PC-3 (cell line): Measurements from ENCODE around the gene UNC5B. TPM values are rescaled to one million over a fixed set of nuclear protein-coding genes. Genes with fewer than 3 reads are reported as not detected.

Source experiments
- ATAC-seq: fragments of 200-7000 bp; cut with Tn5 transposase; 2 replicates; pipeline ENCODE4 v1.9.1; 2020; ENCODE audit warnings: mild to moderate bottlenecking, moderate library complexity
- BruUV-seq: library from RNA; stranded (reverse); fragments of 400-500 nt; replicated peaks from 2 replicates; lab custom pipeline; 2021; lab: Mats Ljungman, UMichigan
- CTCF ChIA-PET: fragments of 300-600 bp; sonication (Branson Sonifier 250); formaldehyde crosslinking; loops from one replicate; lab custom pipeline; 2022; ENCODE audit warnings: antibody characterized with exemption; lab: Charles Lee
- POLR2A ChIA-PET: fragments of 300-600 bp; sonication (Branson Sonifier 250); formaldehyde crosslinking; loops from one replicate; lab custom pipeline; 2022; ENCODE audit warnings: antibody characterized with exemption; ENCODE audit not compliant: unreplicated experiment; lab: Charles Lee
- DNase-seq: peaks from one replicate; pipeline ENCODE4 v3.0.0-alpha.2; 2015
- H2AFZ ChIP-seq: fragments of 300-600 bp; sonication (generic); 2 replicates; pipeline ENCODE4 v1.6.0; 2016; ENCODE audit warnings: antibody characterized with exemption, low read length
- H3F3A ChIP-seq: fragments of 300-600 bp; sonication (generic); one replicate; pipeline ENCODE4 v1.6.0; 2017; ENCODE audit warnings: antibody characterized with exemption, low read length, control low read depth, mild to moderate bottlenecking; ENCODE audit not compliant: unreplicated experiment
- H3K27ac ChIP-seq: fragments of 300-600 bp; sonication (generic); 2 replicates; pipeline ENCODE4 v1.5.1; 2016; ENCODE audit warnings: mild to moderate bottlenecking, low read length
- H3K27me3 ChIP-seq: fragments of 300-600 bp; sonication (generic); 2 replicates; pipeline ENCODE4 v1.6.1; 2016; ENCODE audit warnings: low read length, mixed read lengths
- H3K36me3 ChIP-seq: fragments of 300-600 bp; sonication (generic); 2 replicates; pipeline ENCODE4 v1.6.1; 2016; ENCODE audit warnings: low read depth, mixed run types, low read length, mixed read lengths
- H3K4me1 ChIP-seq: fragments of 300-600 bp; sonication (generic); 2 replicates; pipeline ENCODE4 v1.5.1; 2016; ENCODE audit warnings: low read length; ENCODE audit not compliant: insufficient read depth
- H3K4me2 ChIP-seq: fragments of 300-600 bp; sonication (generic); 2 replicates; pipeline ENCODE4 v1.6.0; 2016; ENCODE audit warnings: low read length
- H3K4me3 ChIP-seq: fragments of 300-600 bp; sonication (generic); 2 replicates; pipeline ENCODE4 v1.5.1; 2016; ENCODE audit warnings: mild to moderate bottlenecking, low read length, mixed read lengths
- H3K79me2 ChIP-seq: fragments of 300-600 bp; sonication (generic); 2 replicates; pipeline ENCODE4 v1.6.1; 2017; ENCODE audit warnings: low read length, mixed read lengths
- H3K9ac ChIP-seq: fragments of 300-600 bp; sonication (generic); 2 replicates; pipeline ENCODE4 v1.6.0; 2016; ENCODE audit warnings: mild to moderate bottlenecking, low read length
- H3K9me2 ChIP-seq: fragments of 300-600 bp; sonication (generic); replicated peaks from 2 replicates; pipeline ENCODE4 v1.6.1; 2016; ENCODE audit warnings: mixed run types, low read length, mixed read lengths
- H3K9me3 ChIP-seq: fragments of 300-600 bp; sonication (generic); 2 replicates; pipeline ENCODE4 v1.6.1; 2016; ENCODE audit warnings: low read length, mixed read lengths
- H4K20me1 ChIP-seq: fragments of 300-600 bp; sonication (generic); 2 replicates; pipeline ENCODE4 v1.6.1; 2016; ENCODE audit warnings: low read length, mixed read lengths
- CTCF ChIP-seq: fragments of 300-600 bp; sonication (generic); conservative IDR thresholded peaks from 2 replicates; pipeline ENCODE4 v1.5.1; 2017; ENCODE audit warnings: antibody characterized with exemption, low read depth, mild to moderate bottlenecking, low read length
- EZH2 ChIP-seq: fragments of 300-600 bp; sonication (generic); IDR thresholded peaks from one replicate; pipeline ENCODE4 v1.6.1; 2017; ENCODE audit warnings: antibody characterized with exemption, mild to moderate bottlenecking, low read length; ENCODE audit not compliant: unreplicated experiment
- EZH2phosphoT487 ChIP-seq: fragments of 300-600 bp; sonication (generic); IDR thresholded peaks from 2 replicates; pipeline ENCODE4 v1.6.1; 2018; ENCODE audit warnings: mild to moderate bottlenecking, antibody characterized with exemption, low read length, borderline replicate concordance
- intact Hi-C: fragments of 100-400 bp; cut with micrococcal nuclease; formaldehyde crosslinking; loops from 2 replicates; pipeline ENCODE4 v1.9.0; 2023
- total RNA-seq: library from RNA; depleted of rRNA; stranded (reverse); fragments of >200 nt; gene quantifications from 2 replicates; pipeline ENCODE4 v1.2.3, GENCODE V29; 2014

The UNC5B gene
- total RNA-seq, 1 experiment from 2014 or later: 0.26 TPM

DNA sequence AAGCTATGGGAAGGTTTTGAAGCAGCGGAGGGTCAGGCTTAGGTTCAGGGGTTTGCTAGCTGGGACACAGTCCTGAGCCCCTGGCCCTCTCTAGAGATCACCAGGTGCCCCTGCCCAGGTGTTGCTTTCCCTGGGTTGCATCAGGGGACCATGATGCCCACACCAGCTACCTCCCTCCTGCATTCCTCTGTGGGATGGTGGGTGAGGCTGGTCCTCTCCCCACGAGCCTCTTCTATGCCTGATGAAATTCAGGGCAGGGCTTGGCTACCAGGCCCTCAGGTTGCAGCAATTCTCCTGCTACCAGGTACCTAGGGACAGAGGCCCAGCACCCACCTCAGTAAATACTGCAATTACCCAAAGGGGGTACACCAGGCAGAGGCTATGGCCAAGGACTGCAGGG, 95.9 kb downstream of the UNC5B start:
- H3K9me2 ChIP-seq: no peaks in the 10 kb centered on the region
- H3K9me3 ChIP-seq: no peaks in the 10 kb centered on the region
- no TSS peak for BruUV-seq
- H2AFZ ChIP-seq: no peak overlapping the region
- ATAC-seq (no peak), DNase-seq (no peak)
- intact Hi-C loops: no loop called here
- H3K79me2 ChIP-seq: no peaks in the 10 kb centered on the region
- no peak overlapping the region for H3K9ac ChIP-seq
- ChIA-PET CTCF (no interaction called here), POLR2A (no interaction called here)
- TF ChIP-seq CTCF (no peak), EZH2 (no peak), EZH2phosphoT487 (no peak)
- no peak overlapping the region for H3K4me3 ChIP-seq
- H3K27me3 ChIP-seq: no peaks in the 10 kb centered on the region
- H3K27ac ChIP-seq: no peak overlapping the region
- no peaks in the 10 kb centered on the region for H3K4me1 ChIP-seq
- H3F3A ChIP-seq: no peaks in the 10 kb centered on the region
- no peak overlapping the region for H3K4me2 ChIP-seq
- no peaks in the 10 kb centered on the region for H3K36me3 ChIP-seq
- no peaks in the 10 kb centered on the region for H4K20me1 ChIP-seq

DNA sequence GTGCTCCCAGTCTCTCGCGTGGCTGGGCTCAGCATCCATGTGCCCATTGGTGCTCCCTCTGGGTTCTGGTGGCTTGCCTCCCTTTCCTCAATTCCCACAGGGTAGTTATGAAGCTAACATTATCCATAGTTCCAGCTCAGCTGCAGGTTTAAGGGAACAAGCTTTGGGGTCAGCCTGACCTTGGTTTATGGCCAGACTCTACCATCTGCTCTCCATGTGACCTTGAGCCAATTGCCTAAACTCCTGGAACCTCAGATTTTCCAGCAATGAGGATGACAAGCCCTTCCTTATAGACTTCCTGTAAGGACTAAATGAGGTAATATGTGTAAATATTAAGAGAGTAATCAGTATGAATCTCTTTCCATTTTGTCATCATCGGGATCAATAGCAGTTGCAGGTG, 96.6 kb downstream of the UNC5B start:
- no peaks in the 10 kb centered on the region for H3K36me3 ChIP-seq
- H3K27ac ChIP-seq: no peak overlapping the region
- no peaks in the 10 kb centered on the region; the same call in 1 of the 2 replicates for H3K4me1 ChIP-seq
- H3K79me2 ChIP-seq: no peaks in the 10 kb centered on the region
- no peak overlapping the region for H3K4me2 ChIP-seq
- H3K9ac ChIP-seq: no peak overlapping the region
- no peaks in the 10 kb centered on the region for H3K9me2 ChIP-seq
- no peaks in the 10 kb centered on the region for H3K27me3 ChIP-seq
- H2AFZ ChIP-seq: no peak overlapping the region
- no peaks in the 10 kb centered on the region for H3K9me3 ChIP-seq
- no peak for DNase-seq
- ATAC-seq: no peak
- TF ChIP-seq EZH2phosphoT487 (no peak), CTCF (no peak), EZH2 (no peak)
- BruUV-seq: no TSS peak
- ChIA-PET POLR2A (no interaction called here), CTCF (no interaction called here)
- H3K4me3 ChIP-seq: no peak overlapping the region
- H4K20me1 ChIP-seq: no peaks in the 10 kb centered on the region
- no peaks in the 10 kb centered on the region for H3F3A ChIP-seq
- intact Hi-C loops: no loop called here

- Histone ChIP-seq H3K79me2 (no peaks in the 10 kb centered on the region), H3K4me1 (no peaks in the 10 kb centered on the region; the same call in 1 of the 2 replicates), H3K9me2 (no peaks in the 10 kb centered on the region), H2AFZ (no peak overlapping the region), H3K9me3 (no peaks in the 10 kb centered on the region), H3K27ac (no peak overlapping the region), H3K4me2 (no peak overlapping the region), H3K9ac (no peak overlapping the region), H3K27me3 (no peaks in the 10 kb centered on the region), H3F3A (no peaks in the 10 kb centered on the region), H3K36me3 (no peaks in the 10 kb centered on the region), H3K4me3 (no peak overlapping the region), H4K20me1 (no peaks in the 10 kb centered on the region)
- intact Hi-C loops: loop anchor here (10.0 kb wide), 2 partner anchors 395 to 585 kb away; no protein-coding TSS in a partner anchor
- TF ChIP-seq EZH2phosphoT487 (no peak), CTCF (no peak), EZH2 (no peak)
- BruUV-seq: no TSS peak
- DNase-seq (no peak), ATAC-seq (no peak)
- CTCF ChIA-PET: no interaction called here
- POLR2A ChIA-PET: interaction anchor here (0.5 kb wide), 1 partner anchor 136 kb away, joined by 11 read pairs; no protein-coding TSS in a partner anchor
Observed at GRCh38 chr10:71309919-71310318, 97.5 kb downstream of the UNC5B start.
